ENCODE data around the gene KLHL5. TPM values are rescaled to one million over a fixed set of nuclear protein-coding genes. Genes with fewer than 3 reads are reported as not detected.

KLHL5 gene
- total and polyA plus RNA-seq, 2 of the 4 experiments (the other 2 are of a cell fraction) = 58.8 to 97.7 TPM

DNA sequence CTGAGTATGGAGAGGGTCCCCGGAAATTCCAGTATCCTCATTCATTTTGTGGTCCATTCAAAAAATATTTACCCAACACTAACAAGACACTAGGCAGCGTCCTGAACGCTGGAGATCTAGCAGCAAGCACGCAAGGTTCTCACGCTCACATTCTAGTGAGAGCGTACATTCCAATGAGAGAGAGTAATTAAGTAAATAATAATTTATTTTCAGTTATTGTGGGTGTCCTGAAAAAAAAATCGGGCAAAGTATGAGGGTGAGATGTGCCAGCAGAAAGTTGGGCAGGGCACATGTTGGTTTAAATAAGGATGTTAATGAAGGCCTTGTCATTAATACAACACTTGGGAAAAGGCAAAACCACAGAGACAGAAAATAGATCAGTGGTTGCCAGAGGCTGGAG, 25.9 kb upstream of the KLHL5 start:
- H3K4me2 ChIP-seq (ENCODE audit: low read depth, low read length) = no peak overlapping the region

More for the DNA sequence above, 25.9 kb upstream of the KLHL5 start:
- Histone ChIP-seq H3K56ac (ENCODE audit: extremely low read depth, insufficient read depth, low read length) (peak overlapping the region; percentile 58; the same call in 1 of the 2 replicates), H2BK5ac (ENCODE audit: low read depth, low read length, poor library complexity, severe bottlenecking) (peak overlapping the region; percentile 87), H3K23ac (ENCODE audit: low read depth, low read length) (0 out of 2 replicates have a peak overlapping the region, but pooled peaks have one; percentile 3), H2AK9ac (replicated peaks; ENCODE audit: low read depth, low read length, poor library complexity) (no peak overlapping the region), H2AFZ (replicated peaks; ENCODE audit: low read length, poor library complexity) (no peak overlapping the region), H2BK15ac (ENCODE audit: low read depth, low read length) (peak overlapping the region; percentile 41; the same call in 1 of the 3 replicates), H3K9ac (ENCODE audit: low read depth, low read length) (no peak overlapping the region), H3K9me3 (ENCODE audit: control insufficient read depth, insufficient read depth, low read length) (no peaks in the 10 kb centered on the region), H4K8ac (ENCODE audit: low read depth in 2 of 2, low read length in 2 of 2) (peak overlapping the region; percentile 28 to 66; a peak in 2 of 4 replicates), H3K9me1 (ENCODE audit: insufficient read depth, low read length) (0 out of 2 replicates have a peak, but pooled peaks cover 8% of the 10 kb centered on the region), H4K20me1 (ENCODE audit: insufficient read depth, low read length) (no peaks in the 10 kb centered on the region), H2BK120ac (ENCODE audit: low read depth, low read length) (peak overlapping the region; percentile 58), H2AK5ac (ENCODE audit: low read depth, low read length) (peak overlapping the region; percentile 97), H3K4ac (ENCODE audit: low read depth, low read length) (peak overlapping the region; percentile 90), H4K5ac (ENCODE audit: low read depth, low read length) (no peak overlapping the region), H3K27ac (ENCODE audit: insufficient read depth, low read length) (peak overlapping the region; percentile 57), H3K18ac (ENCODE audit: low read depth, low read length) (0 out of 2 replicates have a peak overlapping the region, but pooled peaks have one; percentile 3), H3K4me1 (ENCODE audit: control insufficient read depth, insufficient read depth, low read length) (peaks cover 14% of the 10 kb centered on the region), H3K27me3 (ENCODE audit: control insufficient read depth, insufficient read depth, low read length) (no peaks in the 10 kb centered on the region), H3K4me3 (ENCODE audit: insufficient read depth, low read depth, low read length) (no peak overlapping the region), H3K79me1 (ENCODE audit: low read depth in 1 of 2, low read length in 2 of 2) (no peaks in the 10 kb centered on the region; a peak in 1 of 4 replicates), H3K14ac (replicated peaks; ENCODE audit: low read depth, low read length) (peak overlapping the region; percentile 24; the same call in 1 of the 2 replicates), H2BK20ac (ENCODE audit: low read depth, low read length) (peak overlapping the region; percentile 82), H3K36me3 (ENCODE audit: control insufficient read depth, insufficient read depth, low read length) (no peaks in the 10 kb centered on the region), H4K91ac (ENCODE audit: insufficient read depth, low read depth, low read length) (peak overlapping the region; percentile 16; the same call in 1 of the 2 replicates)
- ChIA-PET POLR2A (ENCODE audit: unreplicated experiment) (no interaction called here), CTCF (no interaction called here)
- intact Hi-C loops (cut with micrococcal nuclease) = no loop called here
- dilution Hi-C loops (cut with HindIII; ENCODE audit: low sequenced_read_pairs, unreplicated experiment) = no loop called here
- WGBS, 2 experiments (ENCODE audit: extremely low coverage in 2 of 2, insufficient read length in 1 of 2) = no CpG with 5 or more reads among the region's 7 CpGs
- in situ Hi-C loops (cut with MboI; ENCODE audit: low sequenced_read_pairs) = loop anchor here (5.0 kb wide), 1 partner anchor 89 kb away; no protein-coding TSS in a partner anchor
- ATAC-seq (ENCODE audit: low read depth) (no peak), DNase-seq (peak; percentile 63)
- no TSS peak for BruUV-seq (replicated peaks)
- TF ChIP-seq CEBPB (IDR thresholded peaks at IDR 0.05; ENCODE audit: low read depth, low read length) (no peak), NFE2L2 (IDR thresholded peaks at IDR 0.05; ENCODE audit: low read depth, low read length) (no peak)

Data from IMR-90 (cell line).